Right forelimb (tissue), 1 donor: ENCODE data around the gene CABP1.

Experiments used
- DNase-seq: peaks from one replicate; pipeline ENCODE4 v3.0.0-alpha.2; 2018

CABP1 gene

GRCh38 chr12:120640861-120641833 lies 721 bp downstream of the CABP1 start:
- DNase-seq, result peak; percentile 66

GRCh38 chr12:120642121-120642520 lies 1.7 kb downstream of the CABP1 start:
- DNase-seq, result no peak

GRCh38 chr12:120642826-120643225 lies 2.4 kb downstream of the CABP1 start:
- DNase-seq, result no peak

- no peak for DNase-seq
Measured at GRCh38 chr12:120643574-120643973, 3.1 kb downstream of the CABP1 start.

- no peak for DNase-seq
Measured at GRCh38 chr12:120646044-120646443, 5.6 kb downstream of the CABP1 start.

GRCh38 chr12:120647375-120647755 lies 6.9 kb downstream of the CABP1 start:
- DNase-seq, result no peak

GRCh38 chr12:120649442-120650232 lies 9.2 kb downstream of the CABP1 start:
- DNase-seq, result peak; percentile 56

- no peak for DNase-seq
Measured at GRCh38 chr12:120650233-120650690, 9.8 kb downstream of the CABP1 start.

- DNase-seq, result no peak
Measured at GRCh38 chr12:120651821-120652220, 11.4 kb downstream of the CABP1 start.

DNA sequence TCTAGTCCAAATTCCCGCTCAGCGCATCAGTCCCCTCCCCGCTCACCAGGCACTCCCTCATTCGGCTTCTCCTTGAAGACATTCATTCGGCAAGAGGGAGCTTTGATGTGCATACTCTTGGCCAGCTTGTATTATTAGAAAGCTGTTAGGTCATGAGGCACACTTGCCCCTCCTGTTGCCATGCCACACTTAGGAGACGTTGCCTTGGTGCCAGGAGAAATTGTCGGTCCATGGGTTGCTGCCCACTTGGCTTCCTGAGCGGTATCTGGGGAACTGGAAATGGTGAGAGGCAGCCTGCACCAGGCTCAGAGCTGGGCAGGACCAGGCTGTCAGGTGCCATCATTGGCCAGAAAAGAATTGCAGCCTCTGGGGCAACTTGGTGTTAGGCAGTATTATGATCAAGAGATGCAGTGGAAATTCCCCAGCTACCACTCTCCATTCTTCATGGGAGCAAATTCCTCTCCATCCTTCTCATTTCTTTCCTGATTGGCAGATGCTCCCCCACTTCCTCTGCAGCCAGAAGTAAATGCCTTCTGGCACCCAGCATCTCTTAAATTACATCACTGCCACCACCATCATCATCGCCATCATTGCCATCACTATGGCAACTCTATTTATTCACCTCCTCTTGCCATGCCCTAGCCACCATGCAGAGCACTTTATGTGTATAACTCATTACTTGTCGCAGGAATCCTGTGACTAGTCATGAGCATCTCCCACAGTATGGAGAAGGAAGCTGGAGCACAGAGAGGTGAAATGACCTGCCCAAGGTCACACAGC lies 12.4 kb downstream of the CABP1 start:
- no peak for DNase-seq

DNA sequence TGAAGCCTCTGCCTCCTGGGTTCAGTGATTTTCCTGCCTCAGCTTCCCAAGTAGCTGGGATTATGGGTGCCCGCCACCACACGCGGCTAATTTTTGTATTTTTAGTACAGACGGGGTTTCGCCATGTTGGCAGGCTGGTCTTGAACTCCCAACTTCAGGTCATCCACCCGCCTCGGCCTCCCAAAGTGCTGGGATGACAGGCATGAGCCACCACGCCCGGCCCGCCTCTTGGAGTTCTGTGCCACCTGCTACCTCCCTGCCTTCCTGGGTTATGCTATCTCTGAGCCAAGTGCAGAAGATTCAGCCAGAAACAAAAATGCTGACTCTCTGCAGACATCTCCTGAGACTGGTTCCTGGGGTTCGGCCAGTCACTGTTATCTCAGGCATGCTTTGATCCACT lies 13.2 kb downstream of the CABP1 start:
- DNase-seq, result no peak

DNA sequence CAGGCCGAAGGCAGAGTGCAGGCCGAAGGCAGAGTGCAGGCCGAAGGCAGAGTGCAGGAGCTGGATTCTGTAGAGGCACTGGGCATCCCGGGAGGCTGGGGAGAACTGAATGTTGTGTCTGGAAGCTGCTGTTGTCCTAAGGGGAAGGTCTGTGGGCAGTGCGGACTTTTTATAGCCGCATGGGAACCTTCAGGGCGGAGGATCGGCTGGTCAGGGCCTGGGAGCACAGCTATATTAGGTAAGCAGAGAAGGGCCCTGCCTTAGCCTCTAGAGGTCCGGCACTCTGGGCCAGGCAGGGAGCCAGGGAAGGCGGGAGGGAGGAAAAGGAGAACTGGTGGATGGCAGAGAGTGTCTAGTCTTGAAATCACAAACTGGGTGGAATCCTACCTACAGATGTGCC lies 14.2 kb downstream of the CABP1 start:
- peak; percentile 45 for DNase-seq

DNA sequence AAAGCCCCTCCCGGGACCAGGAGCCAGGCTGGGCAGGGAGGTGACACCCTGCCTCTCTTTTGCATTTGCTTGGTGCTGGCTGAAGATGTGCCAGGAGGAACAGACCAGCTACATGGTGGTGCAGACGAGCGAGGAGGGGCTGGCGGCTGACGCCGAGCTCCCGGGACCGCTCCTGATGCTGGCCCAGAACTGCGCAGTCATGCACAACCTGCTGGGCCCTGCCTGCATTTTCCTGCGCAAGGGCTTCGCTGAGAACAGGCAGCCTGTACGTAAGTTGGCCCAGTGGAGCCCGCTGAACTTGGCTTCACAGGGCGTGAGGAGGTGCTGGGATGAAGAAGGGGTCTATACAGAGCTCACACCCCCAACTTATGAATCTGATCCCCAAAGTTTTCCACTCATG lies 15.6 kb downstream of the CABP1 start:
- DNase-seq, result no peak

- DNase-seq, result no peak
Measured at GRCh38 chr12:120658286-120659150, 18.1 kb downstream of the CABP1 start.

DNA sequence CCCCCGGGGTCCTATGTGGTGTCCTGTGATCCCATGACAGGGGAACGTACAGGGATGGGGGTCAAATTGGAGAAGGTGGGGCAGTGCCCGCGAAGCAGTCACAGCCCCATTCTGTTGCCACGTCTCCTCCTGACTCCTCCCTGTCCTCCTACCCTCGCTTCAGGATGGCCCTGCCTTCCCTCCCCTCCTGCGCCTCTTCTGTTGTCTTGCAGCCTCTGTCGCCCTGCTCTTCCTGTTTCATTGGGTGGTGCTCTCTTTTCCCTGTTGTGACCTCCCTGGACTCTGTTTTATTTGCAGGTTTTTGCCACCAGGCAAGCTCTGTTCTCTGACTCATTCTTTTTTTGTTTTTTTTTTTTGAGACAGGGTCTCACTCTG lies 18.7 kb downstream of the CABP1 start:
- no peak for DNase-seq

DNA sequence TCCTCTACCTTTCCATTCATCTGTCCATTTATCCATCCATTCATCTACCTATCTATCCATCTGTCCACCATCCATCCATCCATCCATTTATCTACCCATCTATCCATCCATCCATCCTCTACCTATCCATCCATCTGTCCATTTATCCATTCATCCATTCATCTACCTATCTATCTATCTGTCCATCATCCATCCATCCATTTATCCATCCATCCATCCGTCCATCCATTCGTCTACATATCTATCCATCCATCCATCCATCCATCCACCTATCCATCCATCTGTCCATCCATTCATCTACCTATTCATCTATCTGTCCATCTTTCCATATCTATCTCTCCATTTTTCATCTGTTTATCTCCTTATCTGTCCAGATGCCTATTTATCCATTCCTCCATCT lies 21.0 kb downstream of the CABP1 start:
- DNase-seq, result no peak

DNA sequence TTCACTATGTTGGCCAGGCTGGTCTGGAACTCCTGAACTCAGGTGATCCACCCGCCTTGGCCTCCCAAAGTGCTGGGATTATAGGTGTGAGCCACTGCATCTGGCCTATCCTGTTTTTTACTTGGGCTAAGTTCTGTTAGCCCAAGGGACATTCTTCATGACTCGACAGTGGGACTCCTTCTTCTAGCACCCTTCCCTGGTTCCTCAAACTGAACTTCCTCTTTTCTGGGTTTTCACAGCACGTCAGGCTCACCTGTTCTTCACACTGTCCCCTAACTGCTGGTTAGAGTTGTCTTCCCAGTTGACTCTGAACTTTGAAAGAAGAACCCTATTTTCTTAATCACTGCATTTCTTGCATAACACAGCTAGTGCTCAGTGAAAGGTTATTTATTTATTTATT lies 22.5 kb downstream of the CABP1 start:
- DNase-seq, result no peak

DNA sequence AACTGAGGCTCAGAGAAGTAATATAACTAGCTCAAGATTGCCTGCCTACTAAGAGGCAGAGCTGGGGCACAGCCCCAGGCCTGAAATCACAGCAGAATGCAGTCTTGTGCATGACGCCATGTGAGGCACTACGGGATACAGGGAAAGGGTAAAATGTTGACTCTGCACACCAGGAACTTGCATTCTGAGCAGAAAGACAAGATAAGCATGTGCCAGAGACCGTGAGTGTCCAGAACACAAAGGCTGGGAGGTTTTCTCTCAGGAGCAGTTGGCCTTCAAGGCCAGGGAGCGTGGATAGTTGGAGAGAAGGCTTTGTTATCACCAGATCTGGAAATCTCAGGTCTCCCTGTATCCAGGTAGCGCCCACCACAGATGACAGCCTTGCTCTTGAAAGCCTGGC lies 23.3 kb downstream of the CABP1 start:
- DNase-seq, result no peak

GRCh38 chr12:120666571-120667390 lies 26.4 kb downstream of the CABP1 start:
- no peak for DNase-seq

- no peak for DNase-seq
Measured at GRCh38 chr12:120668091-120668867, 27.9 kb downstream of the CABP1 start.
